Epithelial cell of proximal tubule (primary cell): ENCODE measurements around the gene GALK2. TPM values are rescaled to one million over a fixed set of nuclear protein-coding genes. Genes with fewer than 3 reads are reported as not detected.

ENCODE experiments used
- DNase-seq: peaks from one replicate; pipeline ENCODE4 v3.0.0-alpha.2; 2011; ENCODE audit warnings: low read depth
- H3K4me3 ChIP-seq: 2 replicates; pipeline ENCODE4 v1.5.1; 2011; ENCODE audit warnings: low read depth, mild to moderate bottlenecking, low read length
- CTCF ChIP-seq: conservative IDR thresholded peaks from 2 replicates; pipeline ENCODE4 v1.5.1; 2012; ENCODE audit warnings: low read depth, mild to moderate bottlenecking, low read length
- total RNA-seq: library from RNA; depleted of rRNA; stranded (reverse); fragments of >200 nt; gene quantifications from 2 replicates; pipeline ENCODE4 v1.2.3, GENCODE V29; 2015

GALK2 gene
- total RNA-seq, 1 donor from 2014 or later = 37.6 TPM

GRCh38 chr15:49361370-49361769 is 191.3 kb downstream of the GALK2 start:
- DNase-seq = no peak
- TF ChIP-seq CTCF = no peak
- no peak overlapping the region for H3K4me3 ChIP-seq

GRCh38 chr15:49366496-49366895 is 196.4 kb downstream of the GALK2 start:
- no peak overlapping the region for H3K4me3 ChIP-seq
- DNase-seq = no peak
- TF ChIP-seq CTCF = no peak

- TF ChIP-seq CTCF = peak; percentile 30
- H3K4me3 ChIP-seq = no peak overlapping the region
- DNase-seq = no peak
These were observed 200.7 kb downstream of the GALK2 start for GRCh38 chr15:49370782-49371181.

GRCh38 chr15:49372366-49372765 is 202.3 kb downstream of the GALK2 start:
- TF ChIP-seq CTCF = no peak
- DNase-seq = no peak

GRCh38 chr15:49379996-49380395 is 209.9 kb downstream of the GALK2 start:
- no peak for TF ChIP-seq CTCF
- no peak for DNase-seq
- H3K4me3 ChIP-seq = no peak overlapping the region

More at GRCh38 chr15:49372366-49372765, 202.3 kb downstream of the GALK2 start:
- H3K4me3 ChIP-seq = no peak overlapping the region

GRCh38 chr15:49380912-49381311 is 210.9 kb downstream of the GALK2 start:
- no peak overlapping the region for H3K4me3 ChIP-seq
- no peak for TF ChIP-seq CTCF
- no peak for DNase-seq

Other genes starting within 250 kb of the GALK2 start
- gene SHC4, start 206.3 kb upstream of the GALK2 start, total RNA-seq = 2.2 and 9.3 TPM in 2 replicates
- gene SECISBP2L, start 123.8 kb upstream of the GALK2 start, total RNA-seq = 12.5 and 14.4 TPM in 2 replicates
- 25.7 and 33.6 TPM in 2 replicates for gene COPS2, start 14.6 kb upstream of the GALK2 start, total RNA-seq